ENCODE data around the gene LPXN.

- TF ChIP-seq POLR2A (IDR thresholded peaks at IDR 0.05) (no peak), CTCF (IDR thresholded peaks at IDR 0.05) (no peak)
Observed at GRCh38 chr11:58574881-58575280, 775 bp downstream of the LPXN start.

Measured in Peyer's patch (tissue), 4 donors.